ENCODE results near the gene IL1R2. TPM values are rescaled to one million over a fixed set of nuclear protein-coding genes. Genes with fewer than 3 reads are reported as not detected.

IL1R2 gene
- total RNA-seq, 2 experiments from 2014 or later, result not detected

DNA sequence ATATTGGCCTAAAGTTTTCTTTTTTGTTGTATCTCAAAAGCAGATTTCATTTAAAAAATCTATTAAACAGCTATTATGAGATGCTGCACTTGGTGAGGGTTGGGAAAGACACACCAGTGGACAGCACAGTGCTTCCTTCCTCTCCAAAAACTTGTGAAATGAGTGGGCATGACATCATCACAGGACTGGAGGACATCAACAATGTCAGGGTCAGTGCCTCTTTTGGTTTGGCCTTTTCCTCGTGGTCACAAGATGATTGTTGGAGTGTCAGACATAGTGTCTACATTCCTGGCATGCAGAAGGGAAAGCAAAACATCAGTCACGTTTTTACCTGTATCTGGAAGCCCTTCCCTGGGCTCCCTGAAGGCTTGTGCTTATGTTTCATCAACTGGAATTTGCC is 49.6 kb downstream of the IL1R2 start:
- no peak overlapping the region for H2AFZ ChIP-seq (ENCODE audit: low read length)
- no peak overlapping the region for H3K4me3 ChIP-seq (ENCODE audit: low read depth, low read length, poor library complexity, severe bottlenecking)

DNA sequence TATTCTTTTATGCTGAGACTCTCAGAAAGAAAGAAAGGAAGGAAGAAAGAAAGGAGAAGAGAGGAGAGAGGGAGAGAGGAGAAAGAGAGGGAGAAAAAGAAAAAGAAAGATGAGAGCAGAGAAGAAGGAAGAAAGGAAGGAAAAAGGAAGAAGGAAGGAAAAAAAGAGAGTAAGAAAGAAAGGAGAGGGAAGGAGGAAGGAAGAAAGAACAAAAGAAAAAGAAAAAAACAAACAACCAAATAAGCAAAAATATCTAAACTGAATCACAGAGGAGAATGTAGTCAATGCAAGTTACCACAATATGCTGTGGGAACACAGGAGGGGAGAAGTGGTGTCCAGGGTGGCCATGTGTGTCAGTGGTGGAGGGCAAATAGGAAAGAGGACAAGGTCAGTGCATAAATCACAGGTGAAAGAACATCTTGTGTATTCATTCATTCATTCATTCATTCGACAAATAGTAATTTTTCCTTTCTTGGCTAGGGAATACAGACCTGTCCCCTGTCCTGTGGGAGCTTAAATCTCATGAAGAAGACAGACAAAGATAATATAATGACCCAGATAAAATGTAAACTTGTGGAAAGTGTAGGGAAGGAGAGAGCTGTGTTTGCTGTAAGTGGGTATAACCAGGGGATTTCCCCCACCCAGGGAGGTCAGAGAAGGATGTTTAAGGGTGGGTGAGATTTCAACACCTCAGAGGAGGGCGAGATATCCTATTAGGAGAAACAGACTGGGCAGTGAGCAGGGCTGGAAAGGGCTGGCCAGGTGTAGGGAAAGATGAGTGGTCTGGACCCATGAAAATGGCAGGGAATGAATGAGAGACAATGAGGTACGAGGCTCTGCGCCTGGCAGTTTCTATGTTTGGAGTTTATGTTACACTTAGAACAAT is 50.7 kb downstream of the IL1R2 start:
- Histone ChIP-seq H2AFZ (ENCODE audit: low read length) (no peak overlapping the region), H4K20me1 (ENCODE audit: insufficient read depth, low read length) (no peaks in the 10 kb centered on the region), H3K4me1 (ENCODE audit: insufficient read depth, low read length, poor library complexity, severe bottlenecking) (no peaks in the 10 kb centered on the region), H3K79me2 (ENCODE audit: insufficient read depth, low read depth, low read length) (no peaks in the 10 kb centered on the region), H3K36me3 (ENCODE audit: insufficient read depth, low read length) (no peaks in the 10 kb centered on the region), H3K9me3 (ENCODE audit: low read length) (no peaks in the 10 kb centered on the region), H3K4me2 (ENCODE audit: low read length) (no peak overlapping the region), H3K9me2 (ENCODE audit: insufficient read depth, low read length) (no peaks in the 10 kb centered on the region), H3K27ac (ENCODE audit: low read depth, low read length, poor library complexity, severe bottlenecking) (no peak overlapping the region), H3K4me3 (ENCODE audit: low read depth, low read length, poor library complexity, severe bottlenecking) (no peak overlapping the region)
- intact Hi-C loops (cut with micrococcal nuclease; ENCODE audit: unreplicated experiment), result no loop called here
- DNase-seq (ENCODE audit: low spot score), result no peak
- POLR2A ChIA-PET, result no interaction called here
- TF ChIP-seq, protein P1, sequence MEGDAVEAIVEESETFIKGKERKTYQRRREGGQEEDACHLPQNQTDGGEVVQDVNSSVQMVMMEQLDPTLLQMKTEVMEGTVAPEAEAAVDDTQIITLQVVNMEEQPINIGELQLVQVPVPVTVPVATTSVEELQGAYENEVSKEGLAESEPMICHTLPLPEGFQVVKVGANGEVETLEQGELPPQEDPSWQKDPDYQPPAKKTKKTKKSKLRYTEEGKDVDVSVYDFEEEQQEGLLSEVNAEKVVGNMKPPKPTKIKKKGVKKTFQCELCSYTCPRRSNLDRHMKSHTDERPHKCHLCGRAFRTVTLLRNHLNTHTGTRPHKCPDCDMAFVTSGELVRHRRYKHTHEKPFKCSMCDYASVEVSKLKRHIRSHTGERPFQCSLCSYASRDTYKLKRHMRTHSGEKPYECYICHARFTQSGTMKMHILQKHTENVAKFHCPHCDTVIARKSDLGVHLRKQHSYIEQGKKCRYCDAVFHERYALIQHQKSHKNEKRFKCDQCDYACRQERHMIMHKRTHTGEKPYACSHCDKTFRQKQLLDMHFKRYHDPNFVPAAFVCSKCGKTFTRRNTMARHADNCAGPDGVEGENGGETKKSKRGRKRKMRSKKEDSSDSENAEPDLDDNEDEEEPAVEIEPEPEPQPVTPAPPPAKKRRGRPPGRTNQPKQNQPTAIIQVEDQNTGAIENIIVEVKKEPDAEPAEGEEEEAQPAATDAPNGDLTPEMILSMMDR (conservative IDR thresholded peaks at IDR 0.05; ENCODE audit: low read length), result no peak
- TF ChIP-seq EZH2phosphoT487 (IDR thresholded peaks at IDR 0.05; ENCODE audit: borderline replicate concordance, low read depth, low read length), result no peak
- BruUV-seq (replicated peaks), result no TSS peak
- CTCF ChIA-PET (ENCODE audit: unreplicated experiment), result no interaction called here

More for the DNA sequence above, 49.6 kb downstream of the IL1R2 start:
- no peak for DNase-seq (ENCODE audit: low spot score)
- Histone ChIP-seq H3K27ac (ENCODE audit: low read depth, low read length, poor library complexity, severe bottlenecking) (no peak overlapping the region), H3K4me1 (ENCODE audit: insufficient read depth, low read length, poor library complexity, severe bottlenecking) (no peaks in the 10 kb centered on the region), H3K9me2 (ENCODE audit: insufficient read depth, low read length) (no peaks in the 10 kb centered on the region), H3K36me3 (ENCODE audit: insufficient read depth, low read length) (no peaks in the 10 kb centered on the region), H3K79me2 (ENCODE audit: insufficient read depth, low read depth, low read length) (no peaks in the 10 kb centered on the region), H4K20me1 (ENCODE audit: insufficient read depth, low read length) (no peaks in the 10 kb centered on the region), H3K4me2 (ENCODE audit: low read length) (no peak overlapping the region), H3K9me3 (ENCODE audit: low read length) (no peaks in the 10 kb centered on the region)
- BruUV-seq (replicated peaks), result no TSS peak
- intact Hi-C loops (cut with micrococcal nuclease; ENCODE audit: unreplicated experiment), result no loop called here
- ChIA-PET CTCF (ENCODE audit: unreplicated experiment) (no interaction called here), POLR2A (no interaction called here)
- TF ChIP-seq, protein P1 (conservative IDR thresholded peaks at IDR 0.05; ENCODE audit: low read length), result no peak
- no peak for TF ChIP-seq EZH2phosphoT487 (IDR thresholded peaks at IDR 0.05; ENCODE audit: borderline replicate concordance, low read depth, low read length)

DNA sequence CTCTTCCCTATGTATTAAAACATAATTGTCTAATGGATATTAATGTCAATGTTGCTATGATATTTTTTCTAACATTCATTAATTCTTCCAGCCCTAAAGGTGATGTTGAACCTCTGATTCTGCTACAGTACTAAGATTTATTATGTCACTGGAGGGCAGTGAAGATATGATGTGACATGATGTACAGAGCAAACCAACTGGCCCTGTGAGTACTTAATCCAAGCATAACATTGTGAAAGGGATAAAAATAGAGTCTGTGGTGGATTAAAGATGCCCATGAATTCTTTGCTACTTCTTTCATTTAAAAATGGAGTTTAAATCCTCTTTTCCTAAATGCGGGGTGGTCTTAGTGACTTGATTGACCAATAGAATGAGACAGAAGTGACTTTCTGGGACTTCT is 51.8 kb downstream of the IL1R2 start:
- no peak for DNase-seq (ENCODE audit: low spot score)
- H3K9me3 ChIP-seq (ENCODE audit: low read length), result no peaks in the 10 kb centered on the region
- no peak for TF ChIP-seq EZH2phosphoT487 (IDR thresholded peaks at IDR 0.05; ENCODE audit: borderline replicate concordance, low read depth, low read length)
- TF ChIP-seq, protein P1 (conservative IDR thresholded peaks at IDR 0.05; ENCODE audit: low read length), result no peak
- no peaks in the 10 kb centered on the region for H3K4me1 ChIP-seq (ENCODE audit: insufficient read depth, low read length, poor library complexity, severe bottlenecking)
- no peak overlapping the region for H2AFZ ChIP-seq (ENCODE audit: low read length)
- no peak overlapping the region for H3K4me3 ChIP-seq (ENCODE audit: low read depth, low read length, poor library complexity, severe bottlenecking)
- intact Hi-C loops (cut with micrococcal nuclease; ENCODE audit: unreplicated experiment), result no loop called here
- no peaks in the 10 kb centered on the region for H3K9me2 ChIP-seq (ENCODE audit: insufficient read depth, low read length)
- CTCF ChIA-PET (ENCODE audit: unreplicated experiment), result no interaction called here
- H3K79me2 ChIP-seq (ENCODE audit: insufficient read depth, low read depth, low read length), result no peaks in the 10 kb centered on the region
- POLR2A ChIA-PET, result no interaction called here
- H3K4me2 ChIP-seq (ENCODE audit: low read length), result no peak overlapping the region
- no peak overlapping the region for H3K27ac ChIP-seq (ENCODE audit: low read depth, low read length, poor library complexity, severe bottlenecking)
- no TSS peak for BruUV-seq (replicated peaks)
- no peaks in the 10 kb centered on the region for H4K20me1 ChIP-seq (ENCODE audit: insufficient read depth, low read length)
- H3K36me3 ChIP-seq (ENCODE audit: insufficient read depth, low read length), result no peaks in the 10 kb centered on the region

Data from OCI-LY7 (cell line).